Stomach (tissue), 9 donors: ENCODE measurements around the gene EN1. TPM values are rescaled to one million over a fixed set of nuclear protein-coding genes. Genes with fewer than 3 reads are reported as not detected.
A peak's percentile ranks its signal among the peaks of the same experiment; 100 is the strongest.

Experiments used
- DNase-seq, 2 donors: peaks; one replicate each; pipeline versions ENCODE4 v3.0.0 to v3.0.0-alpha.2; 2013 to 2019
- H3K27ac ChIP-seq, 5 donors: fragments of 200-600 bp in 4 of 5; sonication (generic) in 4 of 5; one replicate each; pipeline ENCODE4 v1.5.1; 2013 to 2019; ENCODE audit warnings: mild to moderate bottlenecking in 1 of 5, moderate library complexity in 1 of 5
- H3K27me3 ChIP-seq, 3 donors: fragments of 200-600 bp; sonication (generic); one replicate each; pipeline ENCODE4 v1.5.1; 2017 to 2019; ENCODE audit warnings: mixed run types in 1 of 3
- H3K36me3 ChIP-seq, 4 donors: fragments of 200-600 bp; sonication (generic); 1 replicate in 3 of 4; 2 replicates in 1 of 4; pipeline ENCODE4 v1.5.1; 2016 to 2019
- H3K4me1 ChIP-seq, 4 donors: fragments of 200-600 bp; sonication (generic); one replicate each; pipeline ENCODE4 v1.5.1; 2016 to 2019
- H3K4me3 ChIP-seq, 4 donors: fragments of 200-600 bp; sonication (generic) in 3 of 4; one replicate each; pipeline ENCODE4 v1.5.1; 2016 to 2019; ENCODE audit warnings: mild to moderate bottlenecking in 1 of 4
- H3K9me3 ChIP-seq, 4 donors: fragments of 200-600 bp; sonication (generic); one replicate each; pipeline ENCODE4 v1.5.1; 2016 to 2019
- CTCF ChIP-seq, 7 experiments: fragments of 450-650 bp in 4 of 7; fragments of 200-600 bp in 3 of 7; sonication (generic) in 3 of 7; IDR thresholded peaks; one replicate each; pipeline ENCODE4 v1.5.1; 2016 to 2019; ENCODE audit warnings: antibody characterized with exemption in 7 of 7, control low read depth in 2 of 7, mild to moderate bottlenecking in 1 of 7
- EP300 ChIP-seq: sonication (generic); formaldehyde crosslinking; IDR thresholded peaks from one replicate; pipeline ENCODE4 v1.6.1; 2017; ENCODE audit warnings: antibody characterized with exemption
- POLR2A ChIP-seq, 4 donors: fragments of 450-650 bp; IDR thresholded peaks; one replicate each; pipeline ENCODE4 v1.6.1; 2016; ENCODE audit warnings: antibody characterized with exemption in 4 of 4, control low read depth in 2 of 4, mild to moderate bottlenecking in 1 of 4, moderate library complexity in 1 of 4
- POLR2AphosphoS5 ChIP-seq, 3 donors: sonication (generic); formaldehyde crosslinking; IDR thresholded peaks; one replicate each; pipeline ENCODE4 v1.6.1; 2016; ENCODE audit warnings: antibody characterized with exemption in 3 of 3
- WGBS, 5 donors: extraction: QIAGEN DNeasy Blood & Tissue Kit in 3 of 5; methylation state at CpG; one replicate each; pipeline versions ENCODE4 v1.1.5 to v1.1.7; 2013 to 2018; 5-methylcytosine and 5-hydroxymethylcytosine counted together
- intact Hi-C: fragments of 100-400 bp; cut with DNase I; formaldehyde crosslinking; loops from one replicate; pipeline ENCODE4 v1.15.1; 2023; ENCODE audit warnings: low total_unique reads
- polyA plus RNA-seq, 3 donors: library from polyadenylated mRNA; stranded (reverse); fragments of 200-250 nt; gene quantifications; one replicate each; pipeline ENCODE4 v1.2.3, GENCODE V29; 2013
- total RNA-seq, 5 donors: library from RNA; depleted of rRNA; stranded (reverse); fragments of >200 nt; gene quantifications; one replicate each; pipeline versions ENCODE4 v1.1.0 to v1.2.3, GENCODE V29; 2014 to 2016
- donor health status: healthy with polysubstance abuse.
- donor health status: Bipolar disorder and iron deficiency.
- donor health status: healthy.

EN1 gene
- total and polyA plus RNA-seq, 8 donors: not detected

- intact Hi-C loops: no loop called here
- Histone ChIP-seq H3K27me3 (peaks cover 57 to 100% (median 100%) of the 10 kb centered on the region in 3 donors), H3K36me3 (no peaks in the 10 kb centered on the region), H3K4me1 (peaks cover 39 to 47% (median 43%) of the 10 kb centered on the region in 4 donors), H3K9me3 (no peaks in the 10 kb centered on the region), H3K27ac (no peak overlapping the region), H3K4me3 (peak overlapping the region; percentile 18 to 43 (median 34))
- TF ChIP-seq POLR2A (IDR thresholded peaks at IDR 0.05): no peak
- TF ChIP-seq EP300: no peak
- TF ChIP-seq POLR2AphosphoS5 (IDR thresholded peaks at IDR 0.05): no peak
- TF ChIP-seq CTCF (IDR thresholded peaks at IDR 0.05): no peak
- WGBS, 5 donors: 7 to 16% (median 12%) methylated on average over 46 to 47 of the region's 47 CpGs
- peak in 1 of 2 donors; percentile 45 for DNase-seq
Measured at GRCh38 chr2:118841828-118842461, 5.5 kb downstream of the EN1 start.

- no peak overlapping the region for H3K27ac ChIP-seq
- H3K36me3 ChIP-seq: no peaks in the 10 kb centered on the region
- intact Hi-C loops: no loop called here
- no peaks in the 10 kb centered on the region for H3K9me3 ChIP-seq
- H3K4me3 ChIP-seq: peak overlapping the region in 2 of 4 donors; percentile 42 to 43
- WGBS, 5 donors: 20 to 41% (median 32%) methylated on average over 11 to 20 of the region's 20 CpGs
- no peak for DNase-seq
- peaks cover 35 to 46% (median 41%) of the 10 kb centered on the region in 4 donors for H3K4me1 ChIP-seq
- TF ChIP-seq EP300 (no peak), POLR2AphosphoS5 (IDR thresholded peaks at IDR 0.05) (no peak), CTCF (IDR thresholded peaks at IDR 0.05) (no peak), POLR2A (IDR thresholded peaks at IDR 0.05) (no peak)
- H3K27me3 ChIP-seq: peaks cover 54 to 100% (median 100%) of the 10 kb centered on the region in 3 donors
Measured at GRCh38 chr2:118841450-118841827, 6.0 kb downstream of the EN1 start.

- 30 to 40% (median 37%) methylated on average over 6 of the region's 6 CpGs for WGBS, 5 donors
- intact Hi-C loops: no loop called here
- DNase-seq: no peak
Measured at GRCh38 chr2:118838741-118839455, 8.6 kb downstream of the EN1 start.

More at GRCh38 chr2:118838741-118839455, 8.6 kb downstream of the EN1 start:
- Histone ChIP-seq H3K9me3 (no peaks in the 10 kb centered on the region), H3K4me3 (no peak overlapping the region), H3K27ac (no peak overlapping the region), H3K36me3 (no peaks in the 10 kb centered on the region), H3K4me1 (peaks cover 40 to 55% (median 45%) of the 10 kb centered on the region in 4 donors), H3K27me3 (peaks cover 51 to 100% (median 100%) of the 10 kb centered on the region in 3 donors)
- TF ChIP-seq POLR2A (IDR thresholded peaks at IDR 0.05) (no peak), CTCF (IDR thresholded peaks at IDR 0.05) (no peak), EP300 (no peak), POLR2AphosphoS5 (IDR thresholded peaks at IDR 0.05) (no peak)
